HG03039 (cell line): ENCODE data around the gene PPP1R36.
A peak's percentile ranks its signal among the peaks of the same experiment; 100 is the strongest.
"Not testable (repeated sequence)": the region's sequence is repeated elsewhere in the genome, so short reads cannot be mapped to it uniquely, and the experiment has no call there.

Experiments used
- ATAC-seq: cut with Tn5 transposase; IDR thresholded peaks from one replicate; pipeline ENCODE4 v1.9.1; 2021; ENCODE audit warnings: mild to moderate bottlenecking, moderate library complexity; ENCODE audit not compliant: unreplicated experiment

The PPP1R36 gene

GRCh38 chr14:64518229-64518628 is 31.5 kb upstream of the PPP1R36 start:
- ATAC-seq: no peak

DNA sequence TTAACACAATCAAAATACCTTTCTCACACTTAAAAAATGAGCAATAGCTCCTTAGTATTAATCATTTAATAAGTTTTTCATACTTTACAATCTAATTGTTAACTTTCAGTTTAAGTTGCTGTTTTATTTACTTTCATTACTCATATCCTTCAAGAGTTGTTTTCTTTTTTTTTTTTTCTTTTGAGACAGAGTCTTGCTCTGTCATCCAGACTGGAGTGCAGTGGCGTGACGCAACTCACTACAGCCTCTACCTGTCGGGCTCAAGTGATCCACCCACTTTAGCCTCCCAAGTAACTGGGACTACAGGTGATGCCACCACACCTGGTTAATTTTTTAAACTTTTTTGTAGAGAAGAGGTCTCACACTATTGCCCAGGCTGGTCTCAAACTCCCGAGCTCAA is 29.1 kb upstream of the PPP1R36 start:
- no peak for ATAC-seq

DNA sequence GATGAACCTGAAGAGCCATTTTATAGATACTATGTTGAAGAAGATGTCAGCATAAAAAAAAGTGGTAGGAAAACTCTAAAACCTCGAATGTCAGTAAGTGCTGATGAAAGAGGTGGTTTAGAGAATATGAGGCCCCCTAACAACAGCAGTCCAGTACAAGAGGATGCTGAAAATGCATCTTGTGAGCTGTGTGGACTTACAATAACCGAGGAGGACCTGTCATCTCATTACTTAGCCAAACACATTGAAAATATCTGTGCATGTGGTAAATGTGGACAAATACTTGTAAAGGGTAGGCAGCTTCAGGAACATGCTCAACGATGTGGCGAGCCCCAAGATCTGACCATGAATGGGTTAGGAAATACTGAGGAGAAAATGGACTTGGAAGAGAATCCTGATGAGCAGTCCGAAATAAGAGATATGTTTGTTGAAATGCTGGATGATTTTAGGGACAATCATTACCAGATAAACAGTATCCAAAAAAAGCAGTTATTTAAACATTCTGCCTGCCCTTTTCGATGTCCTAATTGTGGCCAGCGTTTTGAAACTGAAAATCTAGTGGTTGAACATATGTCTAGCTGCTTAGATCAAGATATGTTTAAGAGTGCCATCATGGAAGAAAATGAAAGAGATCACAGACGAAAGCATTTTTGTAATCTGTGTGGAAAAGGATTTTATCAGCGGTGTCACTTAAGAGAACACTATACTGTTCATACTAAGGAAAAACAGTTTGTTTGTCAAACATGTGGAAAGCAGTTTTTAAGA is 27.0 kb upstream of the PPP1R36 start:
- ATAC-seq: no peak

DNA sequence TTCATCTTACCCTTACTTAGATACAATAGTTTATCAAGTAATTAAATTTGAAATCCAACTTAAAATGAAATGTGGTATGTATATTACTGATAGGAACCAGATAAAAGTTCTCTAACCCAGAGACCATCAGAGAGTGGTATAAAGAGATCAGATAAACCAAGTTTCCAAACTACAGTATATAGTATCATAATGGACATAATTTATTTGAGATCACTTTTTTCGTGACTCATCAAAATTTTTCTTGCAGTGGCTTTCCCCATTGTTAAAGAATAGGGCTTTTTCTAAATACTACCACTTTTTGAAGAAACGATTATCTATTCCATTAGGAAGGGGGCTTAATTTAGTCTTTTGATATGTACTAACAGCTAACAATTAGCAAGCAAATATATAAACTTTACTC is 24.4 kb upstream of the PPP1R36 start:
- no peak for ATAC-seq

DNA sequence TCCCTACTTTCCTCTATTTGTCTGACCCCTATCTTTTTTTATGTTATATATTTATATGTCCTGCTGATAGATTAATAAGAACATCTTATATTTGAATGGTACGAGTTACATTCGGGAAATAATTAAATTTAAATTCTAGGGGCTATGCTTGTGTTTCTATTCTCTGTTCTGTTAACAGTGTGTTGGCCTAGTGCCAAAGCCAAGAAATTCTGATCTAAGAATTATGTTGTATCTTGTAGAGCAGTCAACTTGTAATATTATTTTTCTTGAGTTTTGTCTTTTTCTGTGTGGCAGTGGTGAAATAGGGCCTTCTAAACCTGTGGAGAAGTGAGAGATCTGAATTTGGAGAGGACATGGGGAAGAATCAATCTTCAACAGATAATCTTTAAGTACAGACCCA is 18.2 kb upstream of the PPP1R36 start:
- no peak for ATAC-seq

- no peak for ATAC-seq
These were observed 13.1 kb upstream of the PPP1R36 start for GRCh38 chr14:64536488-64537245.

- ATAC-seq: peak; percentile 96
These were observed 9.3 kb upstream of the PPP1R36 start, which contains the start of gene HSPA2 for GRCh38 chr14:64540208-64541202. Gene HSPA2 (plus strand): TSS chr14:64540741. CDS start chr14:64540850, 109 bp downstream.

GRCh38 chr14:64541261-64541971 is 8.3 kb upstream of the PPP1R36 start:
- ATAC-seq: no peak

- no peak for ATAC-seq
These were observed 7.6 kb upstream of the PPP1R36 start for GRCh38 chr14:64541972-64542835.

GRCh38 chr14:64542836-64543201 is 6.9 kb upstream of the PPP1R36 start:
- ATAC-seq: no peak

- no peak for ATAC-seq
These were observed 5.0 kb upstream of the PPP1R36 start for GRCh38 chr14:64544607-64545312.

DNA sequence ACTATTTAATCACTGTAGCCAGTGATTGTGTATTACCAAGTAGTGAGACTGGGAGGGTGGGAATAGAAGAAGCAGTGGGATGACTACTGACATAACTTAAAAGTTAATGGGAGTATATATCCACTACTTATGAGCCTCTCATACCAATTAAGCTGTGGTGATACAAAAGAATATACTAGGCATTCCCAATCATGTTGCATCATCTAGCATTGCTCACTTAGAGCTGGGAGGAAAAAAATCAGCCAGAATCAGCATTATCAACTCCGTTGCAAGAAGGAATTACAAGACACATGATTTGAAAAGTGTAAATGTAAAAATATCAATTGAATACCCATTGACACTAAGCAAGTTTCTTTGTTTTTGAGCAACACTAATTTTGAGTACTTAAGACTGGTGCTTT is 745 bp upstream of the PPP1R36 start:
- no peak for ATAC-seq

GRCh38 chr14:64550621-64551333 is 1.0 kb downstream of the PPP1R36 start:
- no peak for ATAC-seq

DNA sequence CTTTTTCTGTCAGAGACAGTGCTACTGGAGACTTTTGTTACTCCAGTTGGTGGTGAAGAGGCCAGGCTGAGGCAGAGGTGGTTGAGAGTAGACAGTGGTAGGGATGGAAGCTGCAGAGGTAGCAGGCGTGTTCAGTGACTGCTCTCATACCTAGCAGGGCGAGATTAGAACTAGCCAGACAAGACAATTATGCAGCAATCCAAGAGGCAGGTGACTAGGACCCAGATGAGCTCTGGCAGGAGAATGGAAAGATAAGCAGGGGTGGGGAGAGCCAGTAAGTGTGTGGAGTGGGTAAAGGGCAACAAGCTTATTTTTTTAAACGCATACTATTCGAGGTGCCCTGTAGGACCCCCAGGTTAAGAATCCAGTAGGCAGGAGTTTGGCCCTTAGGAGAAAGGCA is 4.8 kb downstream of the PPP1R36 start:
- no peak for ATAC-seq

DNA sequence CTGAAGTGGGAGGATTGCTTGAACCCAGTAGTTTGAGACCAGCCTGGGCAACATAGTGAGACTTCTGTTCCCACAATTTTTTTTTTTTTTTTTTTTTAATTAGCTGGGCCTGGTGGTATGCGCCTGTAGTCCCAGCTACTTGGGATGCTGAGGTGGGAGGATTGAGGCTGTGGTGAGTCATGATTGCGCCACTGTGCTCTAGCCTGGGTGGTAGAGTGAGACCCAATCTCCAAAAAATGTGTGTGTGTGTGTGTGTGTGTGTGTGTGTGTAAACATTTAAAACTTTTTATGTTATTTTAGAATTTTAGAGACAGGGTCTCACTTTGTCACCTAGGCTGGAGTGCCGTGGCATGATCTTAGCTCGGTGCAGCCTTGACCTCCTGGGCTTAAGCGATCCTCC is 6.8 kb downstream of the PPP1R36 start:
- ATAC-seq: no peak

DNA sequence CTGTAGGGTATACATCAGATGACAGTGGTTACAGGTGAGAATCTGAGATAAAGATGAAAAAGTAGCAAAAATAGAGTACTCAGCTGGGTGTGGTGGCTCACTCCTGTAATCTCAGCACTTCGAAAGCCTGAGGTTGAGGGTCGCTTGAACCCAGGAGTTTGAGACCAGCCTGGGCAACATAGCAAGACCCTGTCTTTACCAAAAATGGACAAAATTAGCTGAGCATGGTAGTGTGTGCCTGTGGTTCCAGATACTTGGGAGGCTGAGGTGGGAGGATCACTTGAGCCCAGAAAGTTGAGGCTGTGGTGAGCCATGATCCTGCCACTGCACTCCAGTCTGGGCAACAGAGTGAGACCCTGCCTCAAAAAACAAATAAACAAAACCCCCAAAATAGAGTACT is 8.5 kb downstream of the PPP1R36 start:
- ATAC-seq: not testable (repeated sequence)

DNA sequence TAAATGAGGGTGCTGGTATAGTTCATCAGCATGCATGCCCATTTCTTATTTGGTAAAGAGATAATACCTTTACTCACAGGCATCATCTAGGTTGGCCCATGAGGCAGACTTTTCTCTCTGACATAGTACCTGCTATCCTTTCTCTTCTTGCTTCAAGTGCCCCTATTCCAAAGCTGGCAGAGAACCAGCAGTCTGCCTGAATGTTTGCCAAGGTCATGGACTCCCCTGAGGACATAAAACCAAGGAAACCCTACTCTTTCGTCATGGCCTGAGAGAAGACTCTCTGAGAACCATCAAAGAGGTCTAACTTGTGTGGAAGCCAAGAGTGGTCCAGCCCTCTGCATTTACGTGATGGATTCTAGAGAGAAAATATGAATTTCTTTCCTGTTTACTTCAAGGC is 11.9 kb downstream of the PPP1R36 start:
- ATAC-seq: no peak

DNA sequence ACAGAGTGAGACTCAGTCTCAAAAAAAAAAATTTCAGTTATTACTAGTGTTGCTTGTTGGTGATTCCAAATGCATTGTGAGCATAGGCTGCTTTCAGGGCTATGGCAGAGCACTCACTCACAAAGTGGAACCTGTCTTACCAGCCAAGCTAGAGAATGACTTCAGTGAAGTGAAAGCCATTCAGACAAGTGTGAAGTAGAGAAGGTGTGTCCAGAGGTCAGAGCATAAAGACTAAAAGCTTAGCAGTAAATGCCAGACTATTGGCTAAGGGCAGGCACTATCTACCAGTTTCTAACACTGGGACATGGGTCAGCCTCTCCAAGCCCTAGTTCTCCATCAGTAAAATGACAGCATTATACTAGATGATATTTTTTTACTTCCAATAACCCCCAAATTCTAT is 12.7 kb downstream of the PPP1R36 start:
- no peak for ATAC-seq
